ENCODE results near the gene OSBPL6.

OSBPL6 gene

GRCh38 chr2:178194600-178195389, 483 bp downstream of the OSBPL6 start (continued):
- TF ChIP-seq ZSCAN23 (tag by site-specific recombination; IDR thresholded peaks at IDR 0.05) (no peak), ZNF211 (tag by site-specific recombination; IDR thresholded peaks at IDR 0.05; ENCODE audit: low read depth) (no peak), RBAK (tag by site-specific recombination; IDR thresholded peaks at IDR 0.05) (no peak), ZNF629 (tag by site-specific recombination; IDR thresholded peaks at IDR 0.05) (no peak), ZSCAN4 (tag by site-specific recombination; IDR thresholded peaks at IDR 0.05) (no peak), ZNF707 (tag by site-specific recombination; IDR thresholded peaks at IDR 0.05) (no peak), ZEB2 (tag by site-specific recombination; IDR thresholded peaks at IDR 0.05) (peak; percentile 75), SETDB1 (IDR thresholded peaks at IDR 0.05; ENCODE audit: insufficient read length, low read length) (no peak), HOXA7 (CRISPR knock-in tag; IDR thresholded peaks at IDR 0.05; ENCODE audit: borderline replicate concordance) (no peak), TRIM28 (IDR thresholded peaks at IDR 0.05; ENCODE audit: borderline replicate concordance, low read length) (no peak), ZNF404 (tag by site-specific recombination; IDR thresholded peaks at IDR 0.05) (no peak), ZNF366 (tag by site-specific recombination; conservative IDR thresholded peaks at IDR 0.05) (peak; percentile 57), ZNF621 (tag by site-specific recombination; IDR thresholded peaks at IDR 0.05) (no peak), ZNF121 (tag by site-specific recombination; IDR thresholded peaks at IDR 0.05) (peak; percentile 65; the same call in 1 of the 2 replicates), BCL6B (tag by site-specific recombination; IDR thresholded peaks at IDR 0.05) (no peak), BCL11B (tag by site-specific recombination; IDR thresholded peaks at IDR 0.05; ENCODE audit: low read depth) (no peak), ZNF133 (tag by site-specific recombination; IDR thresholded peaks at IDR 0.05) (no peak), ZNF530 (tag by site-specific recombination; IDR thresholded peaks at IDR 0.05; ENCODE audit: low read depth) (no peak), CTCF (tag by site-specific recombination; IDR thresholded peaks at IDR 0.05) (peak; percentile 66), ZNF423 (tag by site-specific recombination; IDR thresholded peaks at IDR 0.05) (no peak), ZNF239 (tag by site-specific recombination; IDR thresholded peaks at IDR 0.05) (no peak), EGR2 (tag by site-specific recombination; IDR thresholded peaks at IDR 0.05; ENCODE audit: low read depth) (peak; percentile 72; the same call in 1 of the 2 replicates), ZNF354C (tag by site-specific recombination; IDR thresholded peaks at IDR 0.05; ENCODE audit: borderline replicate concordance, low read depth) (no peak), ZNF514 (tag by site-specific recombination; IDR thresholded peaks at IDR 0.05) (no peak), ZNF501 (tag by site-specific recombination; IDR thresholded peaks at IDR 0.05) (0 out of 2 replicates have a peak, but pooled peaks have one; percentile 60), KLF1 (tag by site-specific recombination; IDR thresholded peaks at IDR 0.05) (no peak), ZNF664 (tag by site-specific recombination; IDR thresholded peaks at IDR 0.05) (no peak), ZNF658 (tag by site-specific recombination; IDR thresholded peaks at IDR 0.05) (no peak), ZFP3 (tag by site-specific recombination; IDR thresholded peaks at IDR 0.05; ENCODE audit: low read depth) (no peak), ZNF610 (tag by site-specific recombination; IDR thresholded peaks at IDR 0.05; ENCODE audit: borderline replicate concordance) (peak; percentile 96), ZFP37 (tag by site-specific recombination; IDR thresholded peaks at IDR 0.05) (peak; percentile 83; the same call in 1 of the 2 replicates), ZNF112 (tag by site-specific recombination; IDR thresholded peaks at IDR 0.05) (no peak)
- TF ChIP-seq, protein P1, sequence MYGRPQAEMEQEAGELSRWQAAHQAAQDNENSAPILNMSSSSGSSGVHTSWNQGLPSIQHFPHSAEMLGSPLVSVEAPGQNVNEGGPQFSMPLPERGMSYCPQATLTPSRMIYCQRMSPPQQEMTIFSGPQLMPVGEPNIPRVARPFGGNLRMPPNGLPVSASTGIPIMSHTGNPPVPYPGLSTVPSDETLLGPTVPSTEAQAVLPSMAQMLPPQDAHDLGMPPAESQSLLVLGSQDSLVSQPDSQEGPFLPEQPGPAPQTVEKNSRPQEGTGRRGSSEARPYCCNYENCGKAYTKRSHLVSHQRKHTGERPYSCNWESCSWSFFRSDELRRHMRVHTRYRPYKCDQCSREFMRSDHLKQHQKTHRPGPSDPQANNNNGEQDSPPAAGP (tag by site-specific recombination; IDR thresholded peaks at IDR 0.05): peak; percentile 41; the same call in 1 of the 2 replicates
- TF ChIP-seq, protein P2, sequence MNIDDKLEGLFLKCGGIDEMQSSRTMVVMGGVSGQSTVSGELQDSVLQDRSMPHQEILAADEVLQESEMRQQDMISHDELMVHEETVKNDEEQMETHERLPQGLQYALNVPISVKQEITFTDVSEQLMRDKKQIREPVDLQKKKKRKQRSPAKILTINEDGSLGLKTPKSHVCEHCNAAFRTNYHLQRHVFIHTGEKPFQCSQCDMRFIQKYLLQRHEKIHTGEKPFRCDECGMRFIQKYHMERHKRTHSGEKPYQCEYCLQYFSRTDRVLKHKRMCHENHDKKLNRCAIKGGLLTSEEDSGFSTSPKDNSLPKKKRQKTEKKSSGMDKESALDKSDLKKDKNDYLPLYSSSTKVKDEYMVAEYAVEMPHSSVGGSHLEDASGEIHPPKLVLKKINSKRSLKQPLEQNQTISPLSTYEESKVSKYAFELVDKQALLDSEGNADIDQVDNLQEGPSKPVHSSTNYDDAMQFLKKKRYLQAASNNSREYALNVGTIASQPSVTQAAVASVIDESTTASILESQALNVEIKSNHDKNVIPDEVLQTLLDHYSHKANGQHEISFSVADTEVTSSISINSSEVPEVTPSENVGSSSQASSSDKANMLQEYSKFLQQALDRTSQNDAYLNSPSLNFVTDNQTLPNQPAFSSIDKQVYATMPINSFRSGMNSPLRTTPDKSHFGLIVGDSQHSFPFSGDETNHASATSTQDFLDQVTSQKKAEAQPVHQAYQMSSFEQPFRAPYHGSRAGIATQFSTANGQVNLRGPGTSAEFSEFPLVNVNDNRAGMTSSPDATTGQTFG (tag by site-specific recombination; IDR thresholded peaks at IDR 0.05; ENCODE audit: borderline replicate concordance): no peak

Measured in HEK293 (cell line).